ENCODE measurements around the gene SUPT7L.

Gene SUPT7L

GRCh38 chr2:27697660-27698059 lies 34.2 kb upstream of the SUPT7L start:
- H3K27ac ChIP-seq (ENCODE audit: low read depth, low read length, poor library complexity, severe bottlenecking), result no peak overlapping the region

GRCh38 chr2:27690052-27690451 lies 26.6 kb upstream of the SUPT7L start:
- no peak overlapping the region for H3K4me2 ChIP-seq (ENCODE audit: low read length)
- H3K27me3 ChIP-seq (ENCODE audit: insufficient read depth, low read length), result no peaks in the 10 kb centered on the region
- peaks cover 35% of the 10 kb centered on the region for H3K36me3 ChIP-seq (ENCODE audit: insufficient read depth, low read length)
- no peaks in the 10 kb centered on the region for H3K4me1 ChIP-seq (ENCODE audit: insufficient read depth, low read length, severe bottlenecking)
- no peak overlapping the region for H3K9ac ChIP-seq (ENCODE audit: low read length)
- no peak overlapping the region for H3K27ac ChIP-seq (ENCODE audit: low read depth, low read length, poor library complexity, severe bottlenecking)
- H3K4me3 ChIP-seq (ENCODE audit: low read depth, low read length, poor library complexity, severe bottlenecking), result no peak overlapping the region
- no peak overlapping the region for H2AFZ ChIP-seq (ENCODE audit: low read length)
- H3K9me3 ChIP-seq (ENCODE audit: low read length), result no peaks in the 10 kb centered on the region
- H3K9me2 ChIP-seq (ENCODE audit: low read depth, low read length), result no peaks in the 10 kb centered on the region
- no peaks in the 10 kb centered on the region for H3F3A ChIP-seq (ENCODE audit: insufficient read depth, low read length)
- no peaks in the 10 kb centered on the region for H3K79me2 ChIP-seq (ENCODE audit: insufficient read depth, low read length)
- TF ChIP-seq CTCF (IDR thresholded peaks at IDR 0.05; ENCODE audit: low read length) (no peak), EZH2 (IDR thresholded peaks at IDR 0.05; ENCODE audit: borderline replicate concordance, low read length) (no peak)
- H4K20me1 ChIP-seq (ENCODE audit: insufficient read depth, low read length), result no peaks in the 10 kb centered on the region

More at GRCh38 chr2:27697660-27698059, 34.2 kb upstream of the SUPT7L start:
- Histone ChIP-seq H3K79me2 (ENCODE audit: insufficient read depth, low read length) (no peaks in the 10 kb centered on the region), H3F3A (ENCODE audit: insufficient read depth, low read length) (no peaks in the 10 kb centered on the region), H3K36me3 (ENCODE audit: insufficient read depth, low read length) (peaks cover 20% of the 10 kb centered on the region), H3K4me3 (ENCODE audit: low read depth, low read length, poor library complexity, severe bottlenecking) (no peak overlapping the region), H3K4me1 (ENCODE audit: insufficient read depth, low read length, severe bottlenecking) (no peaks in the 10 kb centered on the region), H3K9me2 (ENCODE audit: low read depth, low read length) (no peaks in the 10 kb centered on the region), H4K20me1 (ENCODE audit: insufficient read depth, low read length) (no peaks in the 10 kb centered on the region), H3K9ac (ENCODE audit: low read length) (no peak overlapping the region), H3K4me2 (ENCODE audit: low read length) (no peak overlapping the region), H3K27me3 (ENCODE audit: insufficient read depth, low read length) (no peaks in the 10 kb centered on the region), H3K9me3 (ENCODE audit: low read length) (no peaks in the 10 kb centered on the region), H2AFZ (ENCODE audit: low read length) (no peak overlapping the region)
- TF ChIP-seq EZH2 (IDR thresholded peaks at IDR 0.05; ENCODE audit: borderline replicate concordance, low read length), result no peak
- TF ChIP-seq CTCF (IDR thresholded peaks at IDR 0.05; ENCODE audit: low read length), result no peak

- H3K27me3 ChIP-seq (ENCODE audit: insufficient read depth, low read length), result no peaks in the 10 kb centered on the region
- H3K9ac ChIP-seq (ENCODE audit: low read length), result no peak overlapping the region
- H2AFZ ChIP-seq (ENCODE audit: low read length), result no peak overlapping the region
- H3K4me1 ChIP-seq (ENCODE audit: insufficient read depth, low read length, severe bottlenecking), result no peaks in the 10 kb centered on the region
- TF ChIP-seq EZH2 (IDR thresholded peaks at IDR 0.05; ENCODE audit: borderline replicate concordance, low read length), result no peak
- TF ChIP-seq CTCF (IDR thresholded peaks at IDR 0.05; ENCODE audit: low read length), result no peak
- H3K27ac ChIP-seq (ENCODE audit: low read depth, low read length, poor library complexity, severe bottlenecking), result no peak overlapping the region
- H3K79me2 ChIP-seq (ENCODE audit: insufficient read depth, low read length), result no peaks in the 10 kb centered on the region
- H3F3A ChIP-seq (ENCODE audit: insufficient read depth, low read length), result no peaks in the 10 kb centered on the region
- H3K36me3 ChIP-seq (ENCODE audit: insufficient read depth, low read length), result peaks cover 40% of the 10 kb centered on the region
- H3K4me2 ChIP-seq (ENCODE audit: low read length), result no peak overlapping the region
- H4K20me1 ChIP-seq (ENCODE audit: insufficient read depth, low read length), result no peaks in the 10 kb centered on the region
- H3K4me3 ChIP-seq (ENCODE audit: low read depth, low read length, poor library complexity, severe bottlenecking), result no peak overlapping the region
- no peaks in the 10 kb centered on the region for H3K9me3 ChIP-seq (ENCODE audit: low read length)
- H3K9me2 ChIP-seq (ENCODE audit: low read depth, low read length), result no peaks in the 10 kb centered on the region
These were observed 26.0 kb upstream of the SUPT7L start for GRCh38 chr2:27689424-27689823.
